ENCODE results near the gene PLXNA4.

Gene PLXNA4

DNA sequence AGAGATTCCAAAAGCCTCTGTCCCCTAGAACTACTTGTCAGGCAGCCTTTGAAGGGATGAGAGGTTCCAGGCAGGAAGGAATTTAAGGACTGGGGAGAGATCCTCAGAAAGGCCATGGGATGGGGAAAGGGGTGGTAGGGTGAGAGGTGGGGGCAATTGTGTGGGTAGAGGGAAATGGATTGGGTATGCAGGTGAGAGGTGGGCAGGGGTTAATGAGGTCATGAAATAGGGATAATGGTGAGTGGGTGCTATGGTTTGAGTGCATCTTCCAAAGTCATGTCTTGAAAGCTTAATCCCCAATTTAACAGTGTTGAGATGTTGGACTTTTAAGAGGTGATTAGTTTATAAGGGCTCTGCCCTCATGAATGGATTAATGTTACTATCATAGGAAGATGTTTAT, 383.5 kb downstream of the PLXNA4 start:
- TF ChIP-seq GATA3 (IDR thresholded peaks at IDR 0.05; ENCODE audit: low read depth, low read length) (no peak), GATA2 (IDR thresholded peaks at IDR 0.05; ENCODE audit: low read depth, low read length) (no peak)

GRCh38 chr7:132191418-132191817, 384.9 kb downstream of the PLXNA4 start:
- TF ChIP-seq GATA3 (IDR thresholded peaks at IDR 0.05; ENCODE audit: low read depth, low read length) (no peak), GATA2 (IDR thresholded peaks at IDR 0.05; ENCODE audit: low read depth, low read length) (no peak)

- TF ChIP-seq GATA3 (IDR thresholded peaks at IDR 0.05; ENCODE audit: low read depth, low read length) (no peak), GATA2 (IDR thresholded peaks at IDR 0.05; ENCODE audit: low read depth, low read length) (no peak)
Observed at GRCh38 chr7:132190683-132191082, 385.6 kb downstream of the PLXNA4 start.

GRCh38 chr7:132189881-132190280, 386.4 kb downstream of the PLXNA4 start:
- TF ChIP-seq GATA2 (IDR thresholded peaks at IDR 0.05; ENCODE audit: low read depth, low read length) = no peak
- TF ChIP-seq GATA3 (IDR thresholded peaks at IDR 0.05; ENCODE audit: low read depth, low read length) = no peak

DNA sequence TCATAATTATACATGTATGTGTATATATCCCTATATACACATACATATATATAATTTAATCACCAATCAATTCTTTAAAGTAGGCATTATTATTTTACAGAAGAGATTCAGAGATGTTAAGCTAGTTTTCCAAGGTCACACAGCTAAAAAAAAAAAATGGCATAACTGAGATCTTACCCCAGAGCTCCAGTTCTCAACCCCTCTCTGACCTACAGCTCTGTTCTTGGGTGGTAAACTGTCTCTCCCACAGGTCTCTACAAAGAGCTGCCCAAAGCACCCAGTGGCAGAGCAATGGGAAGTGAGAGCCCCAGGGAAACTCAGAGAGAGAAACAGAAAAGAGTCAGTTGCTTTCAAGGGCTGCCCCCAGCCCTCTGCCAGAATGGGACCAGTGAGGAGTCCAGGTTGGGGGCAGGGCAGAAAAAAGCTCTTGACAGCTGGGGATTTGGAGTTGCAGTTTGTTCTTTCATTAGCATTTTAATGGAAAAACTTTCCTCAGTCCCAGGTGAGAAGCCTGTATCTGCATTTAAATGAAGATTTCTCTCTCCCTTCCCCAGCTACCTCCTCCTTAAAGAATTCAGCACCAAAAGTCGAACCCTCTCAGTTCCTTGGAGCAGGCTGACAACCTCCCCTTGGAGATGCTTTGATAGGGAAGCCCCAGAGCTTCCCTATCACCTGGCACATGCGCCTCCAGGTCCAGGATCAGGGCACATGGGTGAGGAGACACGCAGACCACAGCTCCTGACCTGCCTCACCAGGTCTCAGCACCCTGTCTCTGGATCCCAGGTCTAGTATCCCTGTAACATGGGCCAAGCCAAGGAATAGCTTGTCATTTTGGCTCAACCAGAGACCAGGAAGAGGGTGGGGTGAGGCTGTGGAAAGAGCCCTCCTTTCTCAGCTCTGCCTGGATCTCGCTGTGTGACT, 388.1 kb downstream of the PLXNA4 start:
- TF ChIP-seq GATA2 (IDR thresholded peaks at IDR 0.05; ENCODE audit: low read depth, low read length) (no peak), GATA3 (IDR thresholded peaks at IDR 0.05; ENCODE audit: low read depth, low read length) (no peak)

- TF ChIP-seq GATA3 (IDR thresholded peaks at IDR 0.05; ENCODE audit: low read depth, low read length) (no peak), GATA2 (IDR thresholded peaks at IDR 0.05; ENCODE audit: low read depth, low read length) (no peak)
Observed at GRCh38 chr7:132187391-132187790, 388.9 kb downstream of the PLXNA4 start.

DNA sequence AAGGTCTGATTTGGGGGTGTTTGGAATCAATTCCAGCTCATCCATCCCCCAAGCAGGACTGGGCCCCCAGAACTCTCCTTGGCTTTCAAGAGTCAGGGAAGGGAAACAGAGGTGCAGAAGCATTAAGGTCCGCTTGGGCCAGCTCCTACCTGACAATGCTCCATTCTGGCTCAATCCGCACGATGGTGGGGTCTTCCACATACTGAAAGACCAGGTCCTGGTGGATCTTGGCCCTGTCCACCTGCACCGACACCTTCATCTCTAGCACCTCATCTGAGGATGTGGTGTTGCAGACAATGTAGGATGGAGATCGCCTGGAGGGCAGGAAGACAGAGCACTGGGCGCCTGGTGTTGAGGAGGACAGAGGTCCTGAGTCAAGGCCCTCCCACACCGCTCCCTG, 391.1 kb downstream of the PLXNA4 start:
- TF ChIP-seq GATA2 (IDR thresholded peaks at IDR 0.05; ENCODE audit: low read depth, low read length) = no peak
- TF ChIP-seq GATA3 (IDR thresholded peaks at IDR 0.05; ENCODE audit: low read depth, low read length) = no peak

DNA sequence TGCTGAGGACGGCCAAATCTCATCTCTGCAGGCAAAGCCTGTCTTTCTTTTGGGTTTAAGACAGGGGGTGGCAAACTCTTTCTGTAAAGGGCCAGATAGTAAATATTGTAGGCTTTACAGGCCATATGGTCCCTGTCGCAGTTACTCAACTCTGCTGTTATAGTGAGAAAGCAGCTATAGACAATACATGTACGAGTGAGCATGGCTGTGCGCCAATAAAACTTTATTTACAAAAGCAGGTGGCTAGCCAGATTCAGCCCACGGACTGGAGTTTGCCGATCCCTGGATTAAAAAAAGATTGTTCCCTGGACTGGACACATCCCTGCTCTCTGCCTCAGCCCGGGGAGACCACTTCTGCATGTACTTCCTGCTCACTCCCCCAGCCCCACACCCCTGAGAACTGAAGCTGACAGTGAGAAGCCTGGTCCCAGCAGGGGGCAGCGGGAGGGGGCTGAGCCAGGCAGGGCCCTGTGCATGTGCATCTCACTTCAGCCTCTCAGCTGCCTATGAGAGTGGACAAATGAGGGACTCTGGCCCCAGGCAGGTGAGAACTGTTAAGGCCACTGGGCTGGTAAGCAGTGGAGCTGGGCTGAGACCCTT, 392.4 kb downstream of the PLXNA4 start:
- TF ChIP-seq GATA2 (IDR thresholded peaks at IDR 0.05; ENCODE audit: low read depth, low read length) = no peak
- TF ChIP-seq GATA3 (IDR thresholded peaks at IDR 0.05; ENCODE audit: low read depth, low read length) = no peak

GRCh38 chr7:132182992-132183391, 393.3 kb downstream of the PLXNA4 start:
- TF ChIP-seq GATA2 (IDR thresholded peaks at IDR 0.05; ENCODE audit: low read depth, low read length) (no peak), GATA3 (IDR thresholded peaks at IDR 0.05; ENCODE audit: low read depth, low read length) (no peak)

- no peak for TF ChIP-seq GATA2 (IDR thresholded peaks at IDR 0.05; ENCODE audit: low read depth, low read length)
- no peak for TF ChIP-seq GATA3 (IDR thresholded peaks at IDR 0.05; ENCODE audit: low read depth, low read length)
Observed at GRCh38 chr7:132181946-132182685, 394.2 kb downstream of the PLXNA4 start.

DNA sequence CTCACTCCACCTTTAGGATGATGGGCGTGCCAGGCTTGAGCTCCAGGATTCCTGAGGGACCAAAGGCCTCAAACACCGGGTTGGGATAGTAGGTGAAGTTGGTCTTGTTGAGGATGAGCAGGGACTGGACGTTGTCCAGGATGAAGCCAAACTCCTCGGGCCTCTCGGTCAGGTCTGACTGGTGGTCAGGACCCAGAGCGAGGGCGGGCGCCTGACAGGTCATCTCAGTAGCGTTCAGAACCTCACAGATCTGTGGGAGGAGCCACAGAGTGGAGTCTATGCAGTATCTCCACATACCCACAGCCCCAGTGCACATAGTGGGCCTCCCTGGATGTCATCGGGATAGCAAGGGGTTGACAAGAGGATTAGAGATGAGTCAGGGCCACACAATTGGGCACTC, 394.9 kb downstream of the PLXNA4 start:
- no peak for TF ChIP-seq GATA3 (IDR thresholded peaks at IDR 0.05; ENCODE audit: low read depth, low read length)
- TF ChIP-seq GATA2 (IDR thresholded peaks at IDR 0.05; ENCODE audit: low read depth, low read length) = no peak

- TF ChIP-seq GATA2 (IDR thresholded peaks at IDR 0.05; ENCODE audit: low read depth, low read length) (no peak), GATA3 (IDR thresholded peaks at IDR 0.05; ENCODE audit: low read depth, low read length) (no peak)
Observed at GRCh38 chr7:132180481-132180880, 395.8 kb downstream of the PLXNA4 start.

GRCh38 chr7:132179681-132180080, 396.6 kb downstream of the PLXNA4 start:
- no peak for TF ChIP-seq GATA3 (IDR thresholded peaks at IDR 0.05; ENCODE audit: low read depth, low read length)
- TF ChIP-seq GATA2 (IDR thresholded peaks at IDR 0.05; ENCODE audit: low read depth, low read length) = no peak

- TF ChIP-seq GATA3 (IDR thresholded peaks at IDR 0.05; ENCODE audit: low read depth, low read length) = no peak
- TF ChIP-seq GATA2 (IDR thresholded peaks at IDR 0.05; ENCODE audit: low read depth, low read length) = no peak
Observed at GRCh38 chr7:132179080-132179430, 397.2 kb downstream of the PLXNA4 start.

All from SH-SY5Y (cell line).